Fibroblast of lung (primary cell): Measurements from ENCODE around the gene SENP7. TPM values are rescaled to one million over a fixed set of nuclear protein-coding genes. Genes with fewer than 3 reads are reported as not detected.

Experiments used
- DNase-seq, 2 donors: peaks; one replicate each; pipeline versions ENCODE4 v3.0.0 to v3.0.0-alpha.2; 2010; ENCODE audit warnings: low read depth in 2 of 2
- H2AFZ ChIP-seq: 2 replicates; pipeline ENCODE4 v1.5.1; 2012; ENCODE audit warnings: low read length, control low read depth, inconsistent platforms
- H3K27ac ChIP-seq: 2 replicates; pipeline ENCODE4 v1.5.1; 2011; ENCODE audit warnings: low read length, control low read depth; ENCODE audit not compliant: insufficient read depth
- H3K27me3 ChIP-seq: 2 replicates; pipeline ENCODE4 v1.5.1; 2011; ENCODE audit warnings: mild to moderate bottlenecking, low read length; ENCODE audit not compliant: control insufficient read depth, insufficient read depth
- H3K36me3 ChIP-seq: 2 replicates; pipeline ENCODE4 v1.5.1; 2011; ENCODE audit warnings: low read length; ENCODE audit not compliant: control insufficient read depth, insufficient read depth
- H3K4me1 ChIP-seq: 2 replicates; pipeline ENCODE4 v1.5.1; 2011; ENCODE audit warnings: low read length; ENCODE audit not compliant: control insufficient read depth, insufficient read depth; ENCODE audit errors: extremely low read depth
- H3K4me2 ChIP-seq: 2 replicates; pipeline ENCODE4 v1.5.1; 2011; ENCODE audit warnings: low read length, control low read depth; ENCODE audit not compliant: insufficient read depth; ENCODE audit errors: extremely low read depth
- H3K4me3 ChIP-seq, 4 experiments: fragments of 200-600 bp in 1 of 4; sonication (generic) in 1 of 4; replicated peaks in 1 of 4; 2 replicates each; pipeline ENCODE4 v1.5.1; 2011 to 2016; ENCODE audit warnings: low read length in 4 of 4, low read depth in 3 of 4, mild to moderate bottlenecking in 3 of 4, control low read depth in 2 of 4, inconsistent platforms in 1 of 4, mixed read lengths in 1 of 4; ENCODE audit not compliant: insufficient read depth in 1 of 4; ENCODE audit errors: control extremely low read depth in 1 of 4
- H3K79me2 ChIP-seq: 2 replicates; pipeline ENCODE4 v1.5.1; 2012; ENCODE audit warnings: mild to moderate bottlenecking, low read length, inconsistent platforms; ENCODE audit not compliant: control insufficient read depth, insufficient read depth
- H3K9ac ChIP-seq: 2 replicates; pipeline ENCODE4 v1.5.1; 2011; ENCODE audit warnings: mild to moderate bottlenecking, low read length, control low read depth; ENCODE audit not compliant: insufficient read depth
- H3K9me3 ChIP-seq: 2 replicates; pipeline ENCODE4 v1.5.1; 2012; ENCODE audit warnings: low read depth, low read length; ENCODE audit not compliant: control insufficient read depth, insufficient read depth
- H4K20me1 ChIP-seq: 2 replicates; pipeline ENCODE4 v1.5.1; 2011; ENCODE audit warnings: low read length; ENCODE audit not compliant: control insufficient read depth, insufficient read depth; ENCODE audit errors: extremely low read depth
- EZH2 ChIP-seq: IDR thresholded peaks from 2 replicates; pipeline ENCODE4 v1.5.1; 2012; ENCODE audit warnings: low read length, control low read depth, mild to moderate bottlenecking; ENCODE audit errors: missing control alignments
- polyA plus RNA-seq, 2 donors: library from polyadenylated mRNA; depleted of rRNA in 1 of 2; stranded (reverse) in 1 of 2; unstranded in 1 of 2; fragments of >200 nt; gene quantifications; 2 replicates each; pipeline ENCODE4 v1.2.1, GENCODE V29; 2011 to 2012; ENCODE audit warnings: missing spikeins in 1 of 2
- total RNA-seq: library from RNA; depleted of rRNA; stranded (reverse); fragments of >200 nt; gene quantifications from 2 replicates; pipeline ENCODE4 v1.2.1, GENCODE V29; 2014
- TF ChIP-seq, protein P1 (sequence below), 2 donors: IDR thresholded peaks in 1 of 2; conservative IDR thresholded peaks in 1 of 2; 1 replicate in 1 of 2; 2 replicates in 1 of 2; pipeline ENCODE4 v1.5.1; 2011 to 2012; ENCODE audit warnings: low read length in 2 of 2, control low read depth in 1 of 2, inconsistent platforms in 1 of 2, low read depth in 1 of 2, mild to moderate bottlenecking in 1 of 2

Gene SENP7
- total and polyA plus RNA-seq, 2 donors (not counting 1 experiment from before 2014, with no cell fraction given), result 7.2 to 16.5 TPM

DNA sequence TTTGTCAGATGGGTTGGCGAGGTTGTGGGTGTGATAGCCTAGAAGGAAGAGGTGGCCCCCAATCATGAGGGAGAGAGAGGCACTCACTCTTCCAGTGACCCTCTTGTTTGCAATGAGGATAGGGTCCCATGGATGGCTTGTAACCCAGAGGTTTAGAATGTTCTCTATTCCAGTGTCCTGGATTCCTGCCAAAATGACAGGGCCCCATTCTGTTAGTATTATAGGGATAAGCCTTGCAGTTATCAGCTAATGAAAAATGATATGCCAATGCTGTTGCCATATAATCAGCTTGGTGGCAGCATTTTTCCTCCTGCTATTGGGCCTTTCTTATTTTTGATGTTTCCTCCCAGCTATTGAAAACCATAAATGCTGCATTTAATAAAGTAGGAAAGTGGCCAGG lies 23.3 kb upstream of the SENP7 start:
- TF ChIP-seq, protein P1, sequence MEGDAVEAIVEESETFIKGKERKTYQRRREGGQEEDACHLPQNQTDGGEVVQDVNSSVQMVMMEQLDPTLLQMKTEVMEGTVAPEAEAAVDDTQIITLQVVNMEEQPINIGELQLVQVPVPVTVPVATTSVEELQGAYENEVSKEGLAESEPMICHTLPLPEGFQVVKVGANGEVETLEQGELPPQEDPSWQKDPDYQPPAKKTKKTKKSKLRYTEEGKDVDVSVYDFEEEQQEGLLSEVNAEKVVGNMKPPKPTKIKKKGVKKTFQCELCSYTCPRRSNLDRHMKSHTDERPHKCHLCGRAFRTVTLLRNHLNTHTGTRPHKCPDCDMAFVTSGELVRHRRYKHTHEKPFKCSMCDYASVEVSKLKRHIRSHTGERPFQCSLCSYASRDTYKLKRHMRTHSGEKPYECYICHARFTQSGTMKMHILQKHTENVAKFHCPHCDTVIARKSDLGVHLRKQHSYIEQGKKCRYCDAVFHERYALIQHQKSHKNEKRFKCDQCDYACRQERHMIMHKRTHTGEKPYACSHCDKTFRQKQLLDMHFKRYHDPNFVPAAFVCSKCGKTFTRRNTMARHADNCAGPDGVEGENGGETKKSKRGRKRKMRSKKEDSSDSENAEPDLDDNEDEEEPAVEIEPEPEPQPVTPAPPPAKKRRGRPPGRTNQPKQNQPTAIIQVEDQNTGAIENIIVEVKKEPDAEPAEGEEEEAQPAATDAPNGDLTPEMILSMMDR (conservative IDR thresholded peaks at IDR 0.05 in 1 of 2, IDR thresholded peaks at IDR 0.05 in 1 of 2; ENCODE audit: low read depth in 1 of 2, low read length in 2 of 2), result no peak
- no peak for TF ChIP-seq EZH2
- no peak overlapping the region for H3K9ac ChIP-seq
- no peak overlapping the region for H2AFZ ChIP-seq
- H3K79me2 ChIP-seq, result no peaks in the 10 kb centered on the region
- no peak overlapping the region for H3K4me3 ChIP-seq
- H3K27me3 ChIP-seq, result peaks cover 6% of the 10 kb centered on the region
- H4K20me1 ChIP-seq, result no peaks in the 10 kb centered on the region
- DNase-seq, result no peak
- no peaks in the 10 kb centered on the region for H3K4me1 ChIP-seq
- H3K36me3 ChIP-seq, result no peaks in the 10 kb centered on the region
- no peak overlapping the region for H3K27ac ChIP-seq
- no peak overlapping the region for H3K4me2 ChIP-seq
- H3K9me3 ChIP-seq, result no peaks in the 10 kb centered on the region

DNA sequence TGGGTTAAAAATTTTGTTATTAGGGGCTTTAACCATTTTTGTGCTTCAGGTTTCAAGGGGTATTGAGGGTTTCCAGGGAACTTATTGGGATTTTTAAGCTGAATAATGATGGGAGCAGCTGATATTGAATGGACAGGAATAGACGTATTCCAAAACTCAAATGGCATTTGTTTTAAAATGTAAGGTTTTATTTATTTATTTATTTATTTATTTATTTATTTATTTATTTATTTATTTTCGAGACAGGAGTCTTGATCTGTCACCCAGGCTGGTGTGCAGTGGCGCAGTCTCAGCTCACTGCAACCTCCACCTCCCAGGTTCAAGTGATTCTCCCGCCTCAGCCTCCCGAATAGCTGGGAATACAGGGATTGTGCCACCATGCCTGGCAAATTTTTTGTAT lies 22.2 kb upstream of the SENP7 start:
- Histone ChIP-seq H4K20me1 (no peaks in the 10 kb centered on the region), H2AFZ (no peak overlapping the region), H3K27ac (no peak overlapping the region), H3K4me3 (no peak overlapping the region), H3K4me2 (no peak overlapping the region), H3K4me1 (no peaks in the 10 kb centered on the region), H3K27me3 (peaks cover 10% of the 10 kb centered on the region), H3K9ac (no peak overlapping the region), H3K9me3 (no peaks in the 10 kb centered on the region), H3K79me2 (no peaks in the 10 kb centered on the region), H3K36me3 (no peaks in the 10 kb centered on the region)
- TF ChIP-seq EZH2, result no peak
- TF ChIP-seq, protein P1 (conservative IDR thresholded peaks at IDR 0.05 in 1 of 2, IDR thresholded peaks at IDR 0.05 in 1 of 2; ENCODE audit: low read depth in 1 of 2, low read length in 2 of 2), result no peak
- no peak for DNase-seq

DNA sequence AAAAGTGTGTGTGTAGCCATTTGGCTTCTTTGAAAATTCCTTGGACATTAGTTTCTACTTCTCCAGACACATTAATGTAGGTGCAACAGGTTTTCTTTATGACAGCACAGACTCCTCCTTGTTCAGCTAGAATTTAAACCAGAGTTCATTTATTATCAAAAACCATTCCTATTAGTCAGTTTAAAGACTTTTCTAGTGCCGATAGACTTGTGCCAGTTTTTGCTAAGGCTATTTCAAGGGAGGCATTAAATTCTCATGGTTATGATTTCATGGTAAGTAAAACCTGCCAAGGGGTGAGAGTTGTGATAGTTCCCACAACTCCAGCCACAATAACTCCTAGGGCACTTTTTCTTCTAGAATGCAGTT lies 20.6 kb upstream of the SENP7 start:
- Histone ChIP-seq H3K4me3 (no peak overlapping the region), H3K9me3 (no peaks in the 10 kb centered on the region)
- DNase-seq, result peak in 1 of 2 donors; percentile 68

More for the DNA sequence above, 20.6 kb upstream of the SENP7 start:
- Histone ChIP-seq H3K79me2 (no peaks in the 10 kb centered on the region), H4K20me1 (no peaks in the 10 kb centered on the region), H3K4me2 (no peak overlapping the region), H3K36me3 (no peaks in the 10 kb centered on the region), H3K27me3 (peaks cover 10% of the 10 kb centered on the region), H3K4me1 (no peaks in the 10 kb centered on the region), H3K27ac (no peak overlapping the region), H3K9ac (no peak overlapping the region), H2AFZ (no peak overlapping the region)
- TF ChIP-seq EZH2, result no peak
- TF ChIP-seq, protein P1 (conservative IDR thresholded peaks at IDR 0.05 in 1 of 2, IDR thresholded peaks at IDR 0.05 in 1 of 2; ENCODE audit: low read depth in 1 of 2, low read length in 2 of 2), result no peak
